ENCODE results near the gene RGS7BP.

DNA sequence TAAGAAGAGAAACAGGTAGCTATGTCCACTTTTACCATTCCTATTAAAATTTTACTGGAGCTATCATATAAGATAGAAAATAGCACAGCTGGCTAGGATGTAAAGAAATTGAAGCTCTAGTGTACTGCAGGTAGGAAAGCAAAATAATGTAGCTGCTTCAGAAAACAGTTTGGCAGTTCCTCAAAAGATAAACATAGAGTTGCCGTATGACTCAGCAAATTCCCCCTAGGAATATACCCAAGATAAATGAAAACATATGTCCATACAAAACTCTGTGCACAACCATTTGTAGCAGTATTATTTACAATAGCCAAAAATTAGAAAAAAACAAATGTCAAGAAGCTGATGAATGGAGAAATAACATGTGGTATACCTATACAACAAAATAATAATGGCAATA, 119.9 kb downstream of the RGS7BP start:
- TF ChIP-seq, protein P1, sequence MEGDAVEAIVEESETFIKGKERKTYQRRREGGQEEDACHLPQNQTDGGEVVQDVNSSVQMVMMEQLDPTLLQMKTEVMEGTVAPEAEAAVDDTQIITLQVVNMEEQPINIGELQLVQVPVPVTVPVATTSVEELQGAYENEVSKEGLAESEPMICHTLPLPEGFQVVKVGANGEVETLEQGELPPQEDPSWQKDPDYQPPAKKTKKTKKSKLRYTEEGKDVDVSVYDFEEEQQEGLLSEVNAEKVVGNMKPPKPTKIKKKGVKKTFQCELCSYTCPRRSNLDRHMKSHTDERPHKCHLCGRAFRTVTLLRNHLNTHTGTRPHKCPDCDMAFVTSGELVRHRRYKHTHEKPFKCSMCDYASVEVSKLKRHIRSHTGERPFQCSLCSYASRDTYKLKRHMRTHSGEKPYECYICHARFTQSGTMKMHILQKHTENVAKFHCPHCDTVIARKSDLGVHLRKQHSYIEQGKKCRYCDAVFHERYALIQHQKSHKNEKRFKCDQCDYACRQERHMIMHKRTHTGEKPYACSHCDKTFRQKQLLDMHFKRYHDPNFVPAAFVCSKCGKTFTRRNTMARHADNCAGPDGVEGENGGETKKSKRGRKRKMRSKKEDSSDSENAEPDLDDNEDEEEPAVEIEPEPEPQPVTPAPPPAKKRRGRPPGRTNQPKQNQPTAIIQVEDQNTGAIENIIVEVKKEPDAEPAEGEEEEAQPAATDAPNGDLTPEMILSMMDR (IDR thresholded peaks at IDR 0.05) = no peak
- no peak for TF ChIP-seq POLR2A (IDR thresholded peaks at IDR 0.05)

Measured in testis (tissue), 2 donors.